CD14-positive monocyte (primary cell): ENCODE measurements around the gene NFATC2. TPM values are rescaled to one million over a fixed set of nuclear protein-coding genes. Genes with fewer than 3 reads are reported as not detected.

Experiments used
- DNase-seq, 3 donors: peaks; one replicate each; pipeline ENCODE4 v3.0.0-alpha.2; 2011 to 2022
- H2AFZ ChIP-seq: 2 replicates; pipeline ENCODE4 v1.6.0; 2012; ENCODE audit warnings: mild to moderate bottlenecking, low read depth, low read length, inconsistent platforms; ENCODE audit not compliant: insufficient read depth, poor library complexity, severe bottlenecking
- H3K27ac ChIP-seq, 2 donors: 1 replicate in 1 of 2; 2 replicates in 1 of 2; pipeline ENCODE4 v1.5.1; 2012 to 2013; ENCODE audit warnings: low read length in 2 of 2, control low read depth in 1 of 2, inconsistent platforms in 1 of 2, low read depth in 1 of 2, mild to moderate bottlenecking in 1 of 2
- H3K27me3 ChIP-seq, 2 donors: one replicate each; pipeline versions ENCODE4 v1.6.0 to v1.6.1; 2011 to 2013; ENCODE audit warnings: low read length in 2 of 2; ENCODE audit not compliant: control insufficient read depth in 2 of 2, insufficient read depth in 2 of 2
- H3K36me3 ChIP-seq, 2 donors: replicated peaks in 1 of 2; 1 replicate in 1 of 2; 2 replicates in 1 of 2; pipeline versions ENCODE4 v1.5.1 to v1.6.1; 2012 to 2013; ENCODE audit warnings: low read length in 2 of 2, control low read depth in 1 of 2, inconsistent platforms in 1 of 2, mild to moderate bottlenecking in 1 of 2; ENCODE audit not compliant: insufficient read depth in 2 of 2, control insufficient read depth in 1 of 2
- H3K4me1 ChIP-seq, 2 donors: 1 replicate in 1 of 2; 2 replicates in 1 of 2; pipeline versions ENCODE4 v1.5.1 to v1.6.1; 2012 to 2013; ENCODE audit warnings: low read length in 2 of 2, control low read depth in 1 of 2, inconsistent platforms in 1 of 2, mild to moderate bottlenecking in 1 of 2, moderate library complexity in 1 of 2; ENCODE audit not compliant: insufficient read depth in 2 of 2, control insufficient read depth in 1 of 2
- H3K4me2 ChIP-seq: replicated peaks from 2 replicates; pipeline ENCODE3; 2012; ENCODE audit warnings: low read length, moderate library complexity, mild to moderate bottlenecking; ENCODE audit not compliant: poor library complexity, severe bottlenecking; ENCODE audit errors: extremely low read depth
- H3K4me3 ChIP-seq, 3 experiments: fragments of 200-600 bp in 1 of 3; sonication (generic) in 1 of 3; replicated peaks in 1 of 3; 1 replicate in 2 of 3; 2 replicates in 1 of 3; pipeline ENCODE4 v1.5.1; 2011 to 2013; ENCODE audit warnings: low read length in 3 of 3, mild to moderate bottlenecking in 3 of 3, control low read depth in 2 of 3, low read depth in 2 of 3, inconsistent platforms in 1 of 3, moderate library complexity in 1 of 3
- H3K79me2 ChIP-seq: 2 replicates; pipeline ENCODE4 v1.6.0; 2012; ENCODE audit warnings: mild to moderate bottlenecking, control low read depth, inconsistent platforms, low read length, moderate library complexity; ENCODE audit not compliant: insufficient read depth
- H3K9ac ChIP-seq: 2 replicates; pipeline ENCODE4 v1.6.0; 2017; ENCODE audit warnings: low read length, mild to moderate bottlenecking; ENCODE audit not compliant: insufficient read depth, poor library complexity, severe bottlenecking
- H3K9me3 ChIP-seq, 2 donors: replicated peaks in 1 of 2; 1 replicate in 1 of 2; 2 replicates in 1 of 2; pipeline versions ENCODE4 v1.5.1 to v1.6.1; 2012 to 2013; ENCODE audit warnings: low read length in 2 of 2, control low read depth in 1 of 2; ENCODE audit not compliant: control insufficient read depth in 1 of 2, insufficient read depth in 1 of 2
- H4K20me1 ChIP-seq: 2 replicates; pipeline ENCODE4 v1.6.0; 2012; ENCODE audit warnings: mild to moderate bottlenecking, low read length, control low read depth, moderate library complexity; ENCODE audit not compliant: insufficient read depth
- H3K27ac Mint-ChIP-seq, 7 donors: one replicate each; pipeline ENCODE4 v1.8.0; 2020; ENCODE audit warnings: mild to moderate bottlenecking in 7 of 7, mixed read lengths in 7 of 7, moderate library complexity in 6 of 7, inconsistent platforms in 2 of 7
- H3K27me3 Mint-ChIP-seq, 3 donors: one replicate each; pipeline ENCODE4 v1.8.0; 2021 to 2022; ENCODE audit warnings: low read depth in 3 of 3, mild to moderate bottlenecking in 3 of 3, mixed read lengths in 3 of 3, moderate library complexity in 3 of 3, inconsistent platforms in 1 of 3
- H3K36me3 Mint-ChIP-seq, 2 donors: one replicate each; pipeline ENCODE4 v1.8.0; 2020; ENCODE audit warnings: mixed read lengths in 2 of 2, inconsistent platforms in 1 of 2, mild to moderate bottlenecking in 1 of 2
- H3K4me1 Mint-ChIP-seq: one replicate; pipeline ENCODE4 v1.8.0; 2020; ENCODE audit warnings: mild to moderate bottlenecking, mixed read lengths
- H3K4me3 Mint-ChIP-seq, 2 donors: one replicate each; pipeline ENCODE4 v1.8.0; 2020; ENCODE audit warnings: mild to moderate bottlenecking in 2 of 2, mixed read lengths in 2 of 2, moderate library complexity in 1 of 2
- H3K9me3 Mint-ChIP-seq, 7 donors: one replicate each; pipeline ENCODE4 v1.8.0; 2020 to 2022; ENCODE audit warnings: mixed read lengths in 7 of 7, mild to moderate bottlenecking in 6 of 7, moderate library complexity in 6 of 7, inconsistent platforms in 2 of 7
- CTCF ChIP-seq: fragments of 200-600 bp; IDR thresholded peaks from one replicate; pipeline ENCODE4 v1.8.0; 2022; ENCODE audit warnings: antibody characterized with exemption, mild to moderate bottlenecking
- WGBS: methylation state at CpG from one replicate; pipeline ENCODE4 v1.1.5; 2013; ENCODE audit warnings: missing lambda C conversion rate; ENCODE audit not compliant: insufficient coverage; 5-methylcytosine and 5-hydroxymethylcytosine counted together
- intact Hi-C, 2 donors: fragments of 100-400 bp; cut with micrococcal nuclease; formaldehyde crosslinking; loops; one replicate each; pipeline versions ENCODE4 v1.15.0 to v1.15.1; 2023
- polyA plus RNA-seq, 3 donors: library from polyadenylated mRNA; depleted of rRNA in 1 of 3; unstranded in 2 of 3; stranded (reverse) in 1 of 3; fragments of 300-500 nt in 2 of 3; fragments of >200 nt in 1 of 3; fragmentation: Illumina TruSeq in 2 of 3; gene quantifications; 1 replicate in 2 of 3; 2 replicates in 1 of 3; pipeline ENCODE4 v1.2.3, GENCODE V29; 2012 to 2021

The NFATC2 gene
- polyA plus RNA-seq, 3 donors: 0.03 to 0.18 (median 0.11) TPM

GRCh38 chr20:51522207-51522606 is 20.3 kb downstream of the NFATC2 start:
- Histone ChIP-seq H2AFZ (no peak overlapping the region), H3K36me3 (no peaks in the 10 kb centered on the region), H3K4me1 (peaks cover 14 to 15% of the 10 kb centered on the region in 2 donors), H3K27me3 (no peaks in the 10 kb centered on the region), H3K27ac (no peak overlapping the region), H3K79me2 (no peaks in the 10 kb centered on the region), H3K4me2 (no peak overlapping the region), H3K9me3 (no peaks in the 10 kb centered on the region), H4K20me1 (no peaks in the 10 kb centered on the region), H3K9ac (no peak overlapping the region), H3K4me3 (no peak overlapping the region)
- DNase-seq: no peak
- Mint-ChIP-seq H3K9me3 (no peaks in the 10 kb centered on the region), H3K27me3 (peaks cover 0 to 6% (median 2%) of the 10 kb centered on the region in 3 donors), H3K27ac (no peak overlapping the region), H3K4me1 (peaks cover 13% of the 10 kb centered on the region), H3K4me3 (no peak overlapping the region), H3K36me3 (no peaks in the 10 kb centered on the region)
- intact Hi-C loops: no loop called here
- TF ChIP-seq CTCF: no peak
- 98% methylated on average over 6 of the region's 9 CpGs for WGBS

- no peak overlapping the region for H3K27ac Mint-ChIP-seq
- no peak for TF ChIP-seq CTCF
- no CpG with 5 or more reads among the region's 2 CpGs for WGBS
- intact Hi-C loops: no loop called here
- no peak overlapping the region for H3K4me3 ChIP-seq
- H3K4me3 Mint-ChIP-seq: no peak overlapping the region
- H3K79me2 ChIP-seq: no peaks in the 10 kb centered on the region
- H3K9me3 Mint-ChIP-seq: no peaks in the 10 kb centered on the region
- H3K9me3 ChIP-seq: no peaks in the 10 kb centered on the region
- no peak overlapping the region for H3K4me2 ChIP-seq
- peaks cover 0 to 2% (median 0%) of the 10 kb centered on the region in 3 donors for H3K27me3 Mint-ChIP-seq
- H3K36me3 Mint-ChIP-seq: no peaks in the 10 kb centered on the region
- H2AFZ ChIP-seq: no peak overlapping the region
- H3K4me1 Mint-ChIP-seq: no peaks in the 10 kb centered on the region
- DNase-seq: no peak
- H4K20me1 ChIP-seq: no peaks in the 10 kb centered on the region
- H3K27me3 ChIP-seq: no peaks in the 10 kb centered on the region
- no peak overlapping the region for H3K27ac ChIP-seq
- H3K36me3 ChIP-seq: no peaks in the 10 kb centered on the region
- no peak overlapping the region for H3K9ac ChIP-seq
- H3K4me1 ChIP-seq: no peaks in the 10 kb centered on the region
Observed at GRCh38 chr20:51517839-51518238, 24.7 kb downstream of the NFATC2 start.
